Measurements from ENCODE around the gene MS4A4E. TPM values are rescaled to one million over a fixed set of nuclear protein-coding genes. Genes with fewer than 3 reads are reported as not detected.

MS4A4E gene
- total RNA-seq, 2 donors from 2014 or later, result 1.5 TPM; not detected in 1

- H3K4me3 ChIP-seq, result no peak overlapping the region
- intact Hi-C loops (cut with DNase I), result no loop called here
- no peak for DNase-seq (ENCODE audit: low spot score)
- WGBS, result 84% methylated on average over 3 of the region's 3 CpGs
- TF ChIP-seq POLR2AphosphoS5 (IDR thresholded peaks at IDR 0.05), result no peak
- no peak for TF ChIP-seq CTCF (IDR thresholded peaks at IDR 0.05)
- no peak for TF ChIP-seq POLR2A (IDR thresholded peaks at IDR 0.05)
- H3K27me3 ChIP-seq (replicated peaks; ENCODE audit: insufficient read depth), result no peaks in the 10 kb centered on the region
- H3K4me1 ChIP-seq (replicated peaks), result no peaks in the 10 kb centered on the region
- H3K9me3 ChIP-seq, result no peaks in the 10 kb centered on the region
- no peak overlapping the region for H3K27ac ChIP-seq
- no peaks in the 10 kb centered on the region for H3K36me3 ChIP-seq
These were observed 21.8 kb downstream of the MS4A4E start for GRCh38 chr11:60221181-60221580.

DNA sequence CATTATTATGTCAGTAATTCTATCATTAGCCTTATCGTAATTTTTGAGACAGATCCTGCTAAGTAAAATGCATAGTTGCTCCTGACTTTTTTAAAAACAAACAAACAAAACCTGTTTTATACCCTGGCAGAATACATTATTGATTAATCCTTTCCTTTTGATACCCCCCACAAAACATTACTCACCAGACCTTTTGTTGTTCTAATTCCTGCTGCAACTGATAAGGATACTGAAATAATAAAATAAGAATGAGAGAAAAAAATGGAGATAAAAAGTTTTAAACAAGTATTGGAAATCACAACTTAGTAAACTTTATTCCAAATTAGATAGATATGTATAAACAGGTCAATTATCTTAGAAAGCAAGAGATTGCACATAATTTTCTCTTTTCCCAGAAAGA is 28.6 kb downstream of the MS4A4E start:
- no peak for TF ChIP-seq CTCF (IDR thresholded peaks at IDR 0.05)
- TF ChIP-seq POLR2AphosphoS5 (IDR thresholded peaks at IDR 0.05), result no peak
- TF ChIP-seq POLR2A (IDR thresholded peaks at IDR 0.05), result no peak
- H3K4me3 ChIP-seq, result no peak overlapping the region
- H3K27me3 ChIP-seq (replicated peaks; ENCODE audit: insufficient read depth), result no peaks in the 10 kb centered on the region
- no peak overlapping the region for H3K27ac ChIP-seq
- WGBS, result 90% methylated on average over 1 of the region's 1 CpG
- H3K36me3 ChIP-seq, result no peaks in the 10 kb centered on the region
- intact Hi-C loops (cut with DNase I), result no loop called here
- DNase-seq (ENCODE audit: low spot score), result no peak
- no peaks in the 10 kb centered on the region for H3K4me1 ChIP-seq (replicated peaks)
- no peaks in the 10 kb centered on the region for H3K9me3 ChIP-seq

GRCh38 chr11:60211206-60211605 is 31.7 kb downstream of the MS4A4E start:
- Histone ChIP-seq H3K9me3 (no peaks in the 10 kb centered on the region), H3K4me3 (no peak overlapping the region), H3K27me3 (replicated peaks; ENCODE audit: insufficient read depth) (no peaks in the 10 kb centered on the region), H3K36me3 (no peaks in the 10 kb centered on the region), H3K4me1 (replicated peaks) (no peaks in the 10 kb centered on the region), H3K27ac (no peak overlapping the region)
- 93% methylated on average over 4 of the region's 4 CpGs for WGBS
- intact Hi-C loops (cut with DNase I), result no loop called here
- TF ChIP-seq POLR2AphosphoS5 (IDR thresholded peaks at IDR 0.05) (no peak), POLR2A (IDR thresholded peaks at IDR 0.05) (no peak), CTCF (IDR thresholded peaks at IDR 0.05) (no peak)
- DNase-seq (ENCODE audit: low spot score), result no peak

DNA sequence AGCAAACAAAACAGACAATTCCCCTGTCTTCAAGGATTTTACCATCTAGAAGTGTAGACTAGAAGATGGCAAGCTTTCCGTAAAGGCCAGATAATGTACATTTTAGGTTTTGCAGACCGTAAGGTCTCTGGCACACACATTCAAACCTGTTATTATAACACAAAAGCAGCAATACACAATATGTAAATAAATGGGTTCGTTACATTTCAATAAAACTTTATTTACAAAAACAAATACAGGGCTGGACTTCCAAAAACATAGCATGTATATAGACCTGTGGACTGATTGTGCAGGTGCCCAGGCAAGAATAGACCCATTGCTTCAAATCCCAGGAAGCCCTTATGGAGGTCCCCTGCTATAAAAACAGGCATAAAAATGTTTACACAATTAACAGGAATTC is 33.0 kb downstream of the MS4A4E start:
- Histone ChIP-seq H3K9me3 (no peaks in the 10 kb centered on the region), H3K4me3 (no peak overlapping the region), H3K4me1 (replicated peaks) (no peaks in the 10 kb centered on the region), H3K36me3 (no peaks in the 10 kb centered on the region), H3K27me3 (replicated peaks; ENCODE audit: insufficient read depth) (no peaks in the 10 kb centered on the region), H3K27ac (no peak overlapping the region)
- TF ChIP-seq POLR2A (IDR thresholded peaks at IDR 0.05) (no peak), CTCF (IDR thresholded peaks at IDR 0.05) (no peak), POLR2AphosphoS5 (IDR thresholded peaks at IDR 0.05) (no peak)
- WGBS, result 67% methylated on average over 3 of the region's 3 CpGs
- intact Hi-C loops (cut with DNase I), result no loop called here
- no peak for DNase-seq (ENCODE audit: low spot score)

- Histone ChIP-seq H3K27me3 (replicated peaks; ENCODE audit: insufficient read depth) (no peaks in the 10 kb centered on the region), H3K4me3 (no peak overlapping the region), H3K4me1 (replicated peaks) (no peaks in the 10 kb centered on the region), H3K9me3 (no peaks in the 10 kb centered on the region), H3K27ac (no peak overlapping the region), H3K36me3 (no peaks in the 10 kb centered on the region)
- intact Hi-C loops (cut with DNase I), result no loop called here
- 38% methylated on average over 1 of the region's 1 CpG for WGBS
- DNase-seq (ENCODE audit: low spot score), result no peak
- no peak for TF ChIP-seq POLR2A (IDR thresholded peaks at IDR 0.05)
- TF ChIP-seq CTCF (IDR thresholded peaks at IDR 0.05), result no peak
- no peak for TF ChIP-seq POLR2AphosphoS5 (IDR thresholded peaks at IDR 0.05)
These were observed 34.0 kb downstream of the MS4A4E start for GRCh38 chr11:60208951-60209350.

Data from prostate gland (tissue), 2 donors.